Right atrium auricular region (tissue), 2 donors: ENCODE data around the gene UBTD1. TPM values are rescaled to one million over a fixed set of nuclear protein-coding genes. Genes with fewer than 3 reads are reported as not detected.

Experiments used
- DNase-seq: peaks from one replicate; pipeline ENCODE4 v3.0.0-alpha.2; 2019; ENCODE audit warnings: low spot score
- H3K27ac ChIP-seq, 2 donors: fragments of 200-600 bp; sonication (generic); 1 replicate in 1 of 2; 2 replicates in 1 of 2; pipeline ENCODE4 v1.5.1; 2016 to 2019
- H3K27me3 ChIP-seq, 2 donors: fragments of 200-600 bp; sonication (generic); one replicate each; pipeline versions ENCODE4 v1.5.1 to v1.6.0; 2017 to 2019
- H3K36me3 ChIP-seq: fragments of 200-600 bp; sonication (generic); one replicate; pipeline ENCODE4 v1.5.1; 2016
- H3K4me1 ChIP-seq, 2 donors: fragments of 200-600 bp; sonication (generic); one replicate each; pipeline versions ENCODE4 v1.5.1 to v1.6.0; 2017 to 2019
- H3K4me3 ChIP-seq, 2 donors: fragments of 200-600 bp; sonication (generic); 1 replicate in 1 of 2; 2 replicates in 1 of 2; pipeline ENCODE4 v1.5.1; 2017 to 2019; ENCODE audit warnings: mild to moderate bottlenecking in 1 of 2, moderate library complexity in 1 of 2
- H3K9me3 ChIP-seq, 2 donors: fragments of 200-600 bp; sonication (generic); one replicate each; pipeline ENCODE4 v1.5.1; 2019
- total RNA-seq, 2 donors: library from RNA; depleted of rRNA; stranded (reverse); fragments of >200 nt; gene quantifications; one replicate each; pipeline ENCODE4 v1.1.0, GENCODE V29; 2016
- TF ChIP-seq, protein P1 (sequence below), 2 donors: fragments of 200-600 bp; sonication (generic); IDR thresholded peaks; one replicate each; pipeline ENCODE4 v1.5.1; 2019; ENCODE audit warnings: antibody characterized with exemption in 2 of 2

Gene UBTD1
- total RNA-seq, 2 donors from 2014 or later = 26.7 to 30.7 TPM

DNA sequence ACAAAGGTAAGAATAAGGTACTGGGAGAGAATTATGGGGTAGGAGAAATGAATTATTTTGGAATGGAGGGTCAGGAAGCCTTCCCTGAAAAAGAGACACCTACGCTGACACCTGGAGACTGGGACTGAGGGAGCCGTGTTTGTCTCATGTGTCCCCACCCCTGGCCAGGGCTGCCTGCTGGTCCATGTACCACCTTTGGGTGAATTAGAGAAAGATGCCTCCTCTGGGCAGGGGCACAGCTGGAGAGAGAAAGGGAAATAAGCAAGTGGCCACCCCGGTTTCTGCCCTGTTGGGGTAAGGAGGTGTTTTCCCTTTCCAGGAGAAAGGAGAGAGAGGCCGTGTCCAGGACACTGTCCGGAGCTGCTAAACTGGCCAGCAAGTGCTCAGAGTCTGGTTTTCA is 21.8 kb downstream of the UBTD1 start:
- DNase-seq = no peak
- TF ChIP-seq, protein P1, sequence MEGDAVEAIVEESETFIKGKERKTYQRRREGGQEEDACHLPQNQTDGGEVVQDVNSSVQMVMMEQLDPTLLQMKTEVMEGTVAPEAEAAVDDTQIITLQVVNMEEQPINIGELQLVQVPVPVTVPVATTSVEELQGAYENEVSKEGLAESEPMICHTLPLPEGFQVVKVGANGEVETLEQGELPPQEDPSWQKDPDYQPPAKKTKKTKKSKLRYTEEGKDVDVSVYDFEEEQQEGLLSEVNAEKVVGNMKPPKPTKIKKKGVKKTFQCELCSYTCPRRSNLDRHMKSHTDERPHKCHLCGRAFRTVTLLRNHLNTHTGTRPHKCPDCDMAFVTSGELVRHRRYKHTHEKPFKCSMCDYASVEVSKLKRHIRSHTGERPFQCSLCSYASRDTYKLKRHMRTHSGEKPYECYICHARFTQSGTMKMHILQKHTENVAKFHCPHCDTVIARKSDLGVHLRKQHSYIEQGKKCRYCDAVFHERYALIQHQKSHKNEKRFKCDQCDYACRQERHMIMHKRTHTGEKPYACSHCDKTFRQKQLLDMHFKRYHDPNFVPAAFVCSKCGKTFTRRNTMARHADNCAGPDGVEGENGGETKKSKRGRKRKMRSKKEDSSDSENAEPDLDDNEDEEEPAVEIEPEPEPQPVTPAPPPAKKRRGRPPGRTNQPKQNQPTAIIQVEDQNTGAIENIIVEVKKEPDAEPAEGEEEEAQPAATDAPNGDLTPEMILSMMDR (IDR thresholded peaks at IDR 0.05) = no peak
- Histone ChIP-seq H3K4me3 (no peak overlapping the region), H3K27me3 (no peaks in the 10 kb centered on the region), H3K9me3 (no peaks in the 10 kb centered on the region), H3K36me3 (no peaks in the 10 kb centered on the region), H3K27ac (peak overlapping the region; percentile 27 to 53), H3K4me1 (peaks cover 0 to 81% of the 10 kb centered on the region in 2 donors)

DNA sequence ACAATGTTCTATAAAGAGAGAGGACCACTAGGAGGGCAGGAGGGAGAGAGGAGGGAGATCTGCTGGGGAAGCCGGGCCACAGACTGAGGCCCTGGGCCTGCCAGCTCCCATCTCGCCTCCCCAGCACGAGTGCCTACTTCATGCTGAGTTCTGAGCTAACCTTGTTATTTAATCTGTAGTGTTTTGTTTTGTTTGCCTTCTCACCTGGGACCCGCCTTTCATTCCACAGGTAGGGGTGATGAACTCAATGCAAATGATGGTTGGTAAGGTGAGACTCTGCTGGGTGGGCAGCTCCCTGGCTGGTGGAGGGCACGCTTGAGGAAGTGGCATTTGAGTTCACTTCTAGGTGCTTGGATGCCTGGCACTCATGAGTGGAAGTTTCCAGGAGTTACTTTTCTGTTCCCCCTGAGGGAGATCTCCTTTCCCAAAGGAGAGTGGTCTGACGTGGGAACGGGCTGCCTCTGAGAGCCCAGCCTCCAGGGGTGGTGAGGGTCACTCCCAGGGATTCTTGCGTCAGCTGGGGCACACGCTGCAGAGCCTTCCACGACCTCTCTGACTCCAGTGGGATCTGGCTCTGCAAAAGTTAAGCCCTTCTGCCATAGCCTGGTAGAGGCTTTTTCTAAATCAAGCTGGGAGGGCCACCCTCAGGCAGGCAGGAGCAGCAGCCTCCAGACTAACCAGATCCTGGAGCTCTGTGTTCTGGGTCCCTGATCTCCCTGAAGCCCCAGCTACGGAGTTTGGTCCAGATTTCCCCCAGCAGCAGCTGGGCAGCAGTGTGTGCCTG is 22.4 kb downstream of the UBTD1 start:
- Histone ChIP-seq H3K4me1 (peaks cover 0 to 74% of the 10 kb centered on the region in 2 donors), H3K36me3 (no peaks in the 10 kb centered on the region), H3K9me3 (no peaks in the 10 kb centered on the region), H3K27ac (peak overlapping the region; percentile 27 to 53), H3K27me3 (no peaks in the 10 kb centered on the region), H3K4me3 (no peak overlapping the region)
- TF ChIP-seq, protein P1 (IDR thresholded peaks at IDR 0.05) = peak in 1 of 2 donors; percentile 25
- no peak for DNase-seq

DNA sequence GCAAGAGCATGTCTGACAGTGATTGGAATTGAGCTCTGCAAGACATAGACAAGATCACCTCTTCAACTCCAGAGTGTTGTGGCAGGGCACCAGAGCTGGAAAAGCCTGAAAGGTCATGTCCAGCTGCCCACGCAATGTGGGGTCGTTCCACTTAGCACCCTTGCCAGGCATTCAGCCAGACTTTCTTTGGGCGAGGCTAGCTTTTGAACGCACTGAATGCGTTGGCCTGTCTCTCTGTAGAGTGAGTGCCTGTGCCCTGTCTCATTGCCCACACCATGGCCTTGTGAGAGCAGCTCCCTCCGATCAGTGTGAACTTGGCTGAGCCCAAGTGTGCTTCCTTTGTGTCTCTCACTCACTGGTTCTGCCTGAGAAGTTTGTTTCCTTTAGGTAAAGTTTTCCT is 23.3 kb downstream of the UBTD1 start:
- no peaks in the 10 kb centered on the region for H3K36me3 ChIP-seq
- no peaks in the 10 kb centered on the region for H3K9me3 ChIP-seq
- no peak overlapping the region for H3K4me3 ChIP-seq
- H3K27me3 ChIP-seq = no peaks in the 10 kb centered on the region
- TF ChIP-seq, protein P1 (IDR thresholded peaks at IDR 0.05) = no peak
- H3K4me1 ChIP-seq = peaks cover 0 to 71% of the 10 kb centered on the region in 2 donors
- H3K27ac ChIP-seq = peak overlapping the region; percentile 27 to 53
- DNase-seq = no peak

DNA sequence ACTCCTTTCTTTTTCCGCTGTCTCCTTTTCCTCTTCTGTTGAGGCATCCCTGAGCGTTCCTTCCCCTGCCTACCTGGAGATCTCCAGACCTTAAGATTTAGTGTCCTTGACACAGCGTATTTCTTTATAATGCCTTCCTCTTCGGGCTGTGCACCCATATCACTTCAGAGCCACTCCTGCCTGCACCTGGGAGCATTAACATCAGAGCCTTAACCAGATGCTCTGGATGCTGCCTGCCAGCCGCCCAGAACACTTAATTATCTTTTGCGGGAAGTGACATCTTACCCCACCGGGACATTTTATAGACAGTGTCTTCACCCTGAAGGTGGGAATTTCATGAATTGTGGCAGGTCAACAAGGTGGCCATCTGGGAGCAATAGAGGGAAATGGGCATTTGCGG is 24.2 kb downstream of the UBTD1 start:
- Histone ChIP-seq H3K27me3 (no peaks in the 10 kb centered on the region), H3K27ac (peak overlapping the region in 1 of 2 donors; percentile 53), H3K4me3 (no peak overlapping the region), H3K9me3 (no peaks in the 10 kb centered on the region), H3K4me1 (peaks cover 0 to 63% of the 10 kb centered on the region in 2 donors), H3K36me3 (no peaks in the 10 kb centered on the region)
- DNase-seq = no peak
- TF ChIP-seq, protein P1 (IDR thresholded peaks at IDR 0.05) = no peak

DNA sequence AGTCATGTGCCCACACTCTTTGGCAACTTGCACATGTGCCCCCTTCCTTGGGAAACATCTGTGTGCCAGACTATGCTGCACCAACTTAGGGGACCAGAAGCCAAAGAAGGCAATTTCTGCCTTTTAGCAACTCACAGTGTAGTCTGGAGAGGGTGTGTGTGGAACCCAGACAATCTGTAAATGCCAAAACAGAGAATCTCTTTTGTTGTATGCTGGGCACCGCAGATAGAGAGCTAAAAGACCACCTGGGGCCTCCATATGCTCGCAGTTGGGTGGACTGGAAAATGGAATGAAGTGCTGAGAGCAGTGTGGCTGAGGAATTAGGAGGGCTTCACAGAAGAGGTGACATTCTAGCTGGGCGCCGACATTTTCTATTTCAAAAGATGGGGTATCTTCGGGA is 26.4 kb downstream of the UBTD1 start:
- no peaks in the 10 kb centered on the region for H3K27me3 ChIP-seq
- DNase-seq = no peak
- no peaks in the 10 kb centered on the region for H3K9me3 ChIP-seq
- no peak overlapping the region for H3K27ac ChIP-seq
- H3K4me3 ChIP-seq = no peak overlapping the region
- TF ChIP-seq, protein P1 (IDR thresholded peaks at IDR 0.05) = no peak
- H3K36me3 ChIP-seq = no peaks in the 10 kb centered on the region
- H3K4me1 ChIP-seq = peaks cover 0 to 43% of the 10 kb centered on the region in 2 donors
